Measurements from ENCODE around the gene RIOK3. TPM values are rescaled to one million over a fixed set of nuclear protein-coding genes. Genes with fewer than 3 reads are reported as not detected.

The RIOK3 gene
- total RNA-seq, 1 experiment from 2014 or later, result 19.4 TPM

- ATAC-seq (no peak), DNase-seq (ENCODE audit: low spot score) (no peak)
- Mint-ChIP-seq H3K27me3 (ENCODE audit: low read depth) (no peaks in the 10 kb centered on the region), H3K36me3 (peaks cover 35% of the 10 kb centered on the region), H3K27ac (no peak overlapping the region), H3K9me3 (no peaks in the 10 kb centered on the region), H3K4me3 (no peak overlapping the region), H3K4me1 (no peaks in the 10 kb centered on the region)
- TF ChIP-seq ETV6 (CRISPR knock-in tag; IDR thresholded peaks at IDR 0.05) (no peak), ZMAT4 (CRISPR knock-in tag; IDR thresholded peaks at IDR 0.05) (no peak), ZSCAN18 (CRISPR knock-in tag; IDR thresholded peaks at IDR 0.05) (no peak), FOXP1 (CRISPR knock-in tag; IDR thresholded peaks at IDR 0.05; ENCODE audit: borderline replicate concordance) (no peak), MYBL2 (CRISPR knock-in tag; IDR thresholded peaks at IDR 0.05) (no peak), STAT6 (CRISPR knock-in tag; conservative IDR thresholded peaks at IDR 0.05; ENCODE audit: low read depth) (no peak), TEAD4 (CRISPR knock-in tag; IDR thresholded peaks at IDR 0.05) (no peak), FOXJ3 (CRISPR knock-in tag; IDR thresholded peaks at IDR 0.05; ENCODE audit: borderline replicate concordance) (no peak), HMGA2 (CRISPR knock-in tag; IDR thresholded peaks at IDR 0.05) (no peak), TCF7 (CRISPR knock-in tag; IDR thresholded peaks at IDR 0.05; ENCODE audit: low read depth) (no peak), CREM (CRISPR knock-in tag; IDR thresholded peaks at IDR 0.05) (no peak), ZNF425 (CRISPR knock-in tag; conservative IDR thresholded peaks at IDR 0.05) (no peak), PREB (CRISPR knock-in tag; IDR thresholded peaks at IDR 0.05; ENCODE audit: borderline replicate concordance) (no peak), ZNF263 (CRISPR knock-in tag; IDR thresholded peaks at IDR 0.05; ENCODE audit: low read depth) (no peak), ZNF671 (CRISPR knock-in tag; IDR thresholded peaks at IDR 0.05) (no peak), MAX (CRISPR knock-in tag; IDR thresholded peaks at IDR 0.05) (no peak)
- TF ChIP-seq, protein P1, sequence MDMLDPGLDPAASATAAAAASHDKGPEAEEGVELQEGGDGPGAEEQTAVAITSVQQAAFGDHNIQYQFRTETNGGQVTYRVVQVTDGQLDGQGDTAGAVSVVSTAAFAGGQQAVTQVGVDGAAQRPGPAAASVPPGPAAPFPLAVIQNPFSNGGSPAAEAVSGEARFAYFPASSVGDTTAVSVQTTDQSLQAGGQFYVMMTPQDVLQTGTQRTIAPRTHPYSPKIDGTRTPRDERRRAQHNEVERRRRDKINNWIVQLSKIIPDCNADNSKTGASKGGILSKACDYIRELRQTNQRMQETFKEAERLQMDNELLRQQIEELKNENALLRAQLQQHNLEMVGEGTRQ (CRISPR knock-in tag; IDR thresholded peaks at IDR 0.05), result no peak
- TF ChIP-seq, protein P2, sequence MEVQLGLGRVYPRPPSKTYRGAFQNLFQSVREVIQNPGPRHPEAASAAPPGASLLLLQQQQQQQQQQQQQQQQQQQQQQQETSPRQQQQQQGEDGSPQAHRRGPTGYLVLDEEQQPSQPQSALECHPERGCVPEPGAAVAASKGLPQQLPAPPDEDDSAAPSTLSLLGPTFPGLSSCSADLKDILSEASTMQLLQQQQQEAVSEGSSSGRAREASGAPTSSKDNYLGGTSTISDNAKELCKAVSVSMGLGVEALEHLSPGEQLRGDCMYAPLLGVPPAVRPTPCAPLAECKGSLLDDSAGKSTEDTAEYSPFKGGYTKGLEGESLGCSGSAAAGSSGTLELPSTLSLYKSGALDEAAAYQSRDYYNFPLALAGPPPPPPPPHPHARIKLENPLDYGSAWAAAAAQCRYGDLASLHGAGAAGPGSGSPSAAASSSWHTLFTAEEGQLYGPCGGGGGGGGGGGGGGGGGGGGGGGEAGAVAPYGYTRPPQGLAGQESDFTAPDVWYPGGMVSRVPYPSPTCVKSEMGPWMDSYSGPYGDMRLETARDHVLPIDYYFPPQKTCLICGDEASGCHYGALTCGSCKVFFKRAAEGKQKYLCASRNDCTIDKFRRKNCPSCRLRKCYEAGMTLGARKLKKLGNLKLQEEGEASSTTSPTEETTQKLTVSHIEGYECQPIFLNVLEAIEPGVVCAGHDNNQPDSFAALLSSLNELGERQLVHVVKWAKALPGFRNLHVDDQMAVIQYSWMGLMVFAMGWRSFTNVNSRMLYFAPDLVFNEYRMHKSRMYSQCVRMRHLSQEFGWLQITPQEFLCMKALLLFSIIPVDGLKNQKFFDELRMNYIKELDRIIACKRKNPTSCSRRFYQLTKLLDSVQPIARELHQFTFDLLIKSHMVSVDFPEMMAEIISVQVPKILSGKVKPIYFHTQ (CRISPR knock-in tag; IDR thresholded peaks at IDR 0.05), result no peak
- TF ChIP-seq, protein P3, sequence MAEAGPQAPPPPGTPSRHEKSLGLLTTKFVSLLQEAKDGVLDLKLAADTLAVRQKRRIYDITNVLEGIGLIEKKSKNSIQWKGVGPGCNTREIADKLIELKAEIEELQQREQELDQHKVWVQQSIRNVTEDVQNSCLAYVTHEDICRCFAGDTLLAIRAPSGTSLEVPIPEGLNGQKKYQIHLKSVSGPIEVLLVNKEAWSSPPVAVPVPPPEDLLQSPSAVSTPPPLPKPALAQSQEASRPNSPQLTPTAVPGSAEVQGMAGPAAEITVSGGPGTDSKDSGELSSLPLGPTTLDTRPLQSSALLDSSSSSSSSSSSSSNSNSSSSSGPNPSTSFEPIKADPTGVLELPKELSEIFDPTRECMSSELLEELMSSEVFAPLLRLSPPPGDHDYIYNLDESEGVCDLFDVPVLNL (CRISPR knock-in tag; IDR thresholded peaks at IDR 0.05; ENCODE audit: borderline replicate concordance, low read depth), result no peak
- TF ChIP-seq, protein P4, sequence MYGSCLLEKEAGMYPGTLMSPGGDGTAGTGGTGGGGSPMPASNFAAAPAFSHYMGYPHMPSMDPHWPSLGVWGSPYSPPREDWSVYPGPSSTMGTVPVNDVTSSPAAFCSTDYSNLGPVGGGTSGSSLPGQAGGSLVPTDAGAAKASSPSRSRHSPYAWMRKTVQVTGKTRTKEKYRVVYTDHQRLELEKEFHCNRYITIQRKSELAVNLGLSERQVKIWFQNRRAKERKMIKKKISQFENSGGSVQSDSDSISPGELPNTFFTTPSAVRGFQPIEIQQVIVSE (CRISPR knock-in tag; IDR thresholded peaks at IDR 0.05; ENCODE audit: borderline replicate concordance), result no peak
- ChIA-PET POLR2A (interaction anchor here (0.6 kb wide), 1 partner anchor 898 kb away, joined by 3 read pairs; no protein-coding TSS in a partner anchor), CTCF (interaction anchor here (1.2 kb wide), 1 partner anchor 30 kb away, joined by 3 read pairs; no protein-coding TSS in a partner anchor)
These were observed 15.8 kb downstream of the RIOK3 start for GRCh38 chr18:23468753-23469459.
